Neural cell (in vitro differentiated cells): Measurements from ENCODE around the gene DOCK4. TPM values are rescaled to one million over a fixed set of nuclear protein-coding genes. Genes with fewer than 3 reads are reported as not detected.

Experiments used
- H2AFZ ChIP-seq: fragments of 200-600, 300-800 bp; sonication (generic), shearing (Covaris generic); 2 replicates; pipeline ENCODE4 v1.6.0; 2014; ENCODE audit warnings: low read depth, mild to moderate bottlenecking, antibody characterized with exemption, low read length, moderate library complexity
- H3F3A ChIP-seq: fragments of 200-600 bp; shearing (Covaris generic); 2 replicates; pipeline ENCODE4 v1.6.1; 2016; ENCODE audit warnings: mild to moderate bottlenecking, moderate library complexity, mixed read lengths, antibody characterized with exemption, low read length; ENCODE audit not compliant: insufficient read depth, poor library complexity, severe bottlenecking
- H3K27ac ChIP-seq: fragments of 200-600, 300-800 bp; sonication (generic), shearing (Covaris generic); 2 replicates; pipeline ENCODE4 v1.5.1; 2014; ENCODE audit warnings: mild to moderate bottlenecking, low read length, moderate library complexity
- H3K27me3 ChIP-seq: fragments of 300-800, 200-600 bp; sonication (generic), shearing (Covaris generic); 2 replicates; pipeline ENCODE4 v1.6.0; 2014; ENCODE audit warnings: mild to moderate bottlenecking, low read depth, low read length, moderate library complexity; ENCODE audit not compliant: insufficient read depth
- H3K36me3 ChIP-seq: fragments of 300-800, 200-600 bp; sonication (generic), shearing (Covaris generic); 2 replicates; pipeline ENCODE4 v1.5.1; 2014; ENCODE audit warnings: mild to moderate bottlenecking, antibody characterized with exemption, low read length, moderate library complexity; ENCODE audit not compliant: insufficient read depth
- H3K4me2 ChIP-seq: fragments of 300-800, 200-600 bp; sonication (generic), shearing (Covaris generic); 2 replicates; pipeline ENCODE4 v1.6.0; 2014; ENCODE audit warnings: mild to moderate bottlenecking, low read length
- H3K4me3 ChIP-seq: fragments of 300-800, 200-600 bp; sonication (generic), shearing (Covaris generic); 2 replicates; pipeline ENCODE4 v1.5.1; 2014; ENCODE audit warnings: mild to moderate bottlenecking, low read length, moderate library complexity
- H3K79me2 ChIP-seq: fragments of 200-600 bp; shearing (Covaris generic); replicated peaks from 2 replicates; pipeline ENCODE4 v1.6.0; 2014; ENCODE audit warnings: mild to moderate bottlenecking, low read length, moderate library complexity; ENCODE audit not compliant: insufficient read depth
- H3K9ac ChIP-seq: fragments of 300-800, 200-600 bp; sonication (generic), shearing (Covaris generic); 2 replicates; pipeline ENCODE4 v1.6.1; 2016; ENCODE audit warnings: mild to moderate bottlenecking, low read length, mixed read lengths
- H3K9me2 ChIP-seq: fragments of 200-600 bp; shearing (Covaris generic); 2 replicates; pipeline ENCODE4 v1.6.1; 2016; ENCODE audit warnings: mild to moderate bottlenecking, low read length, mixed read lengths; ENCODE audit not compliant: insufficient read depth
- H3K9me3 ChIP-seq: fragments of 200-600, 300-800 bp; sonication (generic), shearing (Covaris generic); 2 replicates; pipeline ENCODE4 v1.6.1; 2016; ENCODE audit warnings: mild to moderate bottlenecking, mixed run types, low read length, moderate library complexity, mixed read lengths
- H4K20me1 ChIP-seq: fragments of 200-600 bp; shearing (Covaris generic); 2 replicates; pipeline ENCODE4 v1.6.1; 2016; ENCODE audit warnings: mild to moderate bottlenecking, mixed run types; ENCODE audit not compliant: insufficient read depth
- CTCF ChIP-seq: fragments of 450-650 bp; IDR thresholded peaks from 2 replicates; pipeline ENCODE4 v1.5.1; 2014; ENCODE audit warnings: antibody characterized with exemption, mild to moderate bottlenecking, moderate library complexity; ENCODE audit not compliant: poor library complexity, severe bottlenecking
- EP300 ChIP-seq: fragments of 450-650 bp; conservative IDR thresholded peaks from 2 replicates; pipeline ENCODE4 v1.6.1; 2014; ENCODE audit warnings: antibody characterized with exemption, mild to moderate bottlenecking, moderate library complexity; ENCODE audit not compliant: poor library complexity, severe bottlenecking
- EZH2 ChIP-seq: fragments of 200-600, 300-800 bp; shearing (Covaris generic), sonication (generic); IDR thresholded peaks from 2 replicates; pipeline ENCODE4 v1.6.1; 2014; ENCODE audit warnings: antibody characterized with exemption, low read length, borderline replicate concordance, mild to moderate bottlenecking; ENCODE audit not compliant: insufficient read depth, poor library complexity, severe bottlenecking
- MXI1 ChIP-seq: fragments of 450-650 bp; conservative IDR thresholded peaks from 2 replicates; pipeline ENCODE4 v1.6.1; 2014; ENCODE audit warnings: antibody characterized with exemption, mild to moderate bottlenecking; ENCODE audit not compliant: poor library complexity, severe bottlenecking
- POLR2AphosphoS5 ChIP-seq: IDR thresholded peaks from 2 replicates; pipeline ENCODE4 v1.6.1; 2012
- RAD21 ChIP-seq: fragments of 450-650 bp; conservative IDR thresholded peaks from 2 replicates; pipeline ENCODE4 v1.6.1; 2014; ENCODE audit warnings: antibody characterized with exemption, mild to moderate bottlenecking, moderate library complexity
- REST ChIP-seq: IDR thresholded peaks from 2 replicates; pipeline ENCODE4 v1.6.1; 2012; ENCODE audit warnings: borderline replicate concordance
- SMC3 ChIP-seq: fragments of 450-650 bp; conservative IDR thresholded peaks from 2 replicates; pipeline ENCODE4 v1.6.1; 2014; ENCODE audit warnings: antibody characterized with exemption, mild to moderate bottlenecking, moderate library complexity; ENCODE audit not compliant: poor library complexity
- TAF1 ChIP-seq: IDR thresholded peaks from 2 replicates; pipeline ENCODE4 v1.6.1; 2012; ENCODE audit warnings: low read depth
- polyA plus RNA-seq: library from polyadenylated mRNA; depleted of rRNA; stranded (reverse); fragments of >200 nt; gene quantifications from 2 replicates; pipeline ENCODE4 v1.2.3, GENCODE V29; 2014

DOCK4 gene
- polyA plus RNA-seq, 1 donor from 2014 or later: 28.1 TPM

GRCh38 chr7:112161253-112162141 is 44.7 kb downstream of the DOCK4 start:
- Histone ChIP-seq H3K36me3 (no peaks in the 10 kb centered on the region), H3K9me3 (no peaks in the 10 kb centered on the region), H3K79me2 (peaks cover 5% of the 10 kb centered on the region), H3K9ac (no peak overlapping the region), H3F3A (no peaks in the 10 kb centered on the region), H3K27ac (no peak overlapping the region), H3K4me3 (peak overlapping the region; percentile 32), H3K4me2 (peak overlapping the region; percentile 21), H3K9me2 (no peaks in the 10 kb centered on the region), H2AFZ (no peak overlapping the region), H4K20me1 (no peaks in the 10 kb centered on the region), H3K27me3 (no peaks in the 10 kb centered on the region)
- no peak for TF ChIP-seq TAF1
- TF ChIP-seq SMC3: no peak

- H3K4me2 ChIP-seq: no peak overlapping the region
- no peaks in the 10 kb centered on the region for H4K20me1 ChIP-seq
- H3K4me3 ChIP-seq: no peak overlapping the region
- no peaks in the 10 kb centered on the region for H3K36me3 ChIP-seq
- H2AFZ ChIP-seq: no peak overlapping the region
- no peak overlapping the region for H3K27ac ChIP-seq
- no peak overlapping the region for H3K9ac ChIP-seq
- H3K79me2 ChIP-seq: peaks cover 5% of the 10 kb centered on the region
- H3K9me2 ChIP-seq: no peaks in the 10 kb centered on the region
- H3K9me3 ChIP-seq: no peaks in the 10 kb centered on the region
- TF ChIP-seq SMC3 (no peak), TAF1 (no peak), POLR2AphosphoS5 (no peak), REST (no peak), MXI1 (no peak), EZH2 (no peak), EP300 (no peak), CTCF (no peak), RAD21 (no peak)
- no peaks in the 10 kb centered on the region for H3F3A ChIP-seq
- H3K27me3 ChIP-seq: no peaks in the 10 kb centered on the region
These were observed 45.4 kb downstream of the DOCK4 start for GRCh38 chr7:112160771-112161150.
